Bone marrow (tissue), 2 donors: Measurements from ENCODE around the gene CCSER2.
"Not testable (repeated sequence)": the region's sequence is repeated elsewhere in the genome, so short reads cannot be mapped to it uniquely, and the experiment has no call there.

ENCODE experiments used
- DNase-seq, 2 donors: peaks; one replicate each; lab custom pipeline; 2025; lab: John Stamatoyannopoulos, UW

CCSER2 gene

GRCh38 chr10:84392181-84392580, 63.8 kb downstream of the CCSER2 start:
- no peak for DNase-seq

- no peak for DNase-seq
Observed at GRCh38 chr10:84395581-84395980, 67.2 kb downstream of the CCSER2 start.

GRCh38 chr10:84397735-84398144, 69.4 kb downstream of the CCSER2 start:
- no peak for DNase-seq

GRCh38 chr10:84398696-84399095, 70.3 kb downstream of the CCSER2 start:
- no peak for DNase-seq

- DNase-seq = no peak
Observed at GRCh38 chr10:84401854-84402611, 73.6 kb downstream of the CCSER2 start.

- no peak for DNase-seq
Observed at GRCh38 chr10:84404783-84405182, 76.4 kb downstream of the CCSER2 start.

- no peak for DNase-seq
Observed at GRCh38 chr10:84405662-84406061, 77.3 kb downstream of the CCSER2 start.

GRCh38 chr10:84406561-84406960, 78.2 kb downstream of the CCSER2 start:
- DNase-seq = no peak

GRCh38 chr10:84407388-84408049, 79.1 kb downstream of the CCSER2 start:
- DNase-seq = no peak

- no peak for DNase-seq
Observed at GRCh38 chr10:84412482-84412881, 84.1 kb downstream of the CCSER2 start.

- not testable (repeated sequence) for DNase-seq
Observed at GRCh38 chr10:84414110-84414509, 85.7 kb downstream of the CCSER2 start.

GRCh38 chr10:84415539-84416244, 87.3 kb downstream of the CCSER2 start:
- no peak for DNase-seq

- DNase-seq = no peak
Observed at GRCh38 chr10:84416245-84416555, 87.8 kb downstream of the CCSER2 start.

- DNase-seq = no peak
Observed at GRCh38 chr10:84423719-84424118, 95.3 kb downstream of the CCSER2 start.

- DNase-seq = peak in 1 of 2 donors; percentile 58
Observed at GRCh38 chr10:84424731-84425167, 96.4 kb downstream of the CCSER2 start.

- no peak for DNase-seq
Observed at GRCh38 chr10:84427903-84428650, 99.7 kb downstream of the CCSER2 start.

GRCh38 chr10:84428711-84429110, 100.3 kb downstream of the CCSER2 start:
- DNase-seq = no peak

- no peak for DNase-seq
Observed at GRCh38 chr10:84429926-84430520, 101.6 kb downstream of the CCSER2 start.

GRCh38 chr10:84432891-84433290, 104.5 kb downstream of the CCSER2 start:
- no peak for DNase-seq

- no peak for DNase-seq
Observed at GRCh38 chr10:84440781-84441180, 112.4 kb downstream of the CCSER2 start.

- no peak for DNase-seq
Observed at GRCh38 chr10:84447701-84448400, 119.5 kb downstream of the CCSER2 start.
